Measurements from ENCODE around the gene SMYD3. TPM values are rescaled to one million over a fixed set of nuclear protein-coding genes. Genes with fewer than 3 reads are reported as not detected.
"Not testable (repeated sequence)": the region's sequence is repeated elsewhere in the genome, so short reads cannot be mapped to it uniquely, and the experiment has no call there.

Gene SMYD3
- total RNA-seq, 1 experiment from 2014 or later, result 25.5 TPM

DNA sequence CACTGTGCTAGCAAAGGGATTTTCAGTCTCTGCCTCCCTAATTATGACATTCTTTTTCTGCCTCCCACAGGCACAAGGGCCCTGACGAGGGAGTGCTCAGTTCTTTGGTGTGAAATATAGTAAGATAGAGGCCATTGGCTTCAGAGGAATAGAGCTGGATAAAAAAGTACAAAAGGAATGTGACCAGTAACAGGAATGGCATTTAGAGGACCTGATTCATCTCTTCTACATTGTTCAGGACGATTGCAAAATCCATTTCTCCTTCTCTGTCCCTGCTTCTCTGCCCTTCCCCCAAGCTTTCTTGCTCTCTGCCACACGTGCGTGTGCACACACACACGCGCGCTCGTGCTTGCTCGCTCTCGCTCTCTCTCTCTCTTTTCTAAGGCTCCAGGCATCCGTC is 684.1 kb downstream of the SMYD3 start:
- no peak overlapping the region for H3K4me2 ChIP-seq (ENCODE audit: insufficient read depth, insufficient read length, low read length)
- no peak overlapping the region for H3K18ac ChIP-seq (ENCODE audit: insufficient read length, low read depth, low read length)
- Mint-ChIP-seq H3K36me3 (ENCODE audit: insufficient read depth in 1 of 3, low read depth in 3 of 3) (peaks cover 1 to 3% (median 2%) of the 10 kb centered on the region in 3 experiments; a peak in 2 of 7 replicates), H3K27ac (no peak overlapping the region), H3K4me1 (no peaks in the 10 kb centered on the region), H3K4me3 (no peak overlapping the region), H3K27me3 (ENCODE audit: low read depth) (peaks cover 2% of the 10 kb centered on the region), H3K9me3 (peaks cover 3 to 5% of the 10 kb centered on the region in 2 experiments; a peak in 1 of 5 replicates)
- H3K23ac ChIP-seq (ENCODE audit: insufficient read length, low read depth, low read length), result no peak overlapping the region
- no CpG with 5 or more reads among the region's 11 CpGs for WGBS (ENCODE audit: extremely low coverage, insufficient read length, low lambda C conversion rate)
- no peak overlapping the region for H2AK5ac ChIP-seq (ENCODE audit: insufficient read length, low read length)
- H3K14ac ChIP-seq (ENCODE audit: insufficient read depth, low read length), result no peak overlapping the region
- H2BK5ac ChIP-seq (ENCODE audit: insufficient read length, low read length), result no peak overlapping the region
- no peak overlapping the region for H4K8ac ChIP-seq (replicated peaks; ENCODE audit: insufficient read length, low read depth, low read length)
- H3K23me2 ChIP-seq (ENCODE audit: insufficient read length, low read depth, low read length, poor library complexity, severe bottlenecking), result no peaks in the 10 kb centered on the region
- H2BK120ac ChIP-seq (ENCODE audit: low read depth, low read length, poor library complexity, severe bottlenecking), result no peak overlapping the region
- no peak overlapping the region for H3T11ph ChIP-seq (ENCODE audit: low read length)
- no peak overlapping the region for H3K9ac ChIP-seq (ENCODE audit: extremely low read depth, insufficient read length, low read length)
- H3K4me1 ChIP-seq (ENCODE audit: insufficient read depth, low read length), result no peaks in the 10 kb centered on the region
- no peak overlapping the region for H2BK15ac ChIP-seq (ENCODE audit: low read depth, low read length)
- H4K20me1 ChIP-seq (ENCODE audit: control insufficient read depth, insufficient read depth, insufficient read length), result no peaks in the 10 kb centered on the region
- H3K27ac ChIP-seq (ENCODE audit: insufficient read length, low read depth, low read length), result no peak overlapping the region
- H3K4ac ChIP-seq (ENCODE audit: low read depth, low read length), result no peak overlapping the region
- no peak overlapping the region for H2BK12ac ChIP-seq (ENCODE audit: insufficient read length, low read depth, low read length)
- no peak for DNase-seq
- no peak overlapping the region for H4K5ac ChIP-seq (ENCODE audit: insufficient read length, low read depth, low read length)
- no peak overlapping the region for H2BK20ac ChIP-seq (ENCODE audit: low read depth, low read length, poor library complexity, severe bottlenecking)
- no peak overlapping the region for H2AFZ ChIP-seq (ENCODE audit: low read length)
- no peaks in the 10 kb centered on the region for H3K27me3 ChIP-seq (ENCODE audit: insufficient read depth, low read length)
- H3K79me2 ChIP-seq (ENCODE audit: insufficient read depth, low read length), result no peaks in the 10 kb centered on the region
- H3K56ac ChIP-seq (ENCODE audit: insufficient read length, low read depth, low read length), result no peak overlapping the region
- no peaks in the 10 kb centered on the region for H3K9me3 ChIP-seq (ENCODE audit: control insufficient read depth, low read depth, low read length)
- H3K79me1 ChIP-seq (ENCODE audit: insufficient read depth, low read depth, low read length, poor library complexity, severe bottlenecking), result no peaks in the 10 kb centered on the region
- H4K91ac ChIP-seq (ENCODE audit: insufficient read length, low read depth, low read length), result no peak overlapping the region
- TF ChIP-seq CTCF (conservative IDR thresholded peaks at IDR 0.05), result no peak

GRCh38 chr1:245818363-245818762 is 688.7 kb downstream of the SMYD3 start:
- H3K27ac ChIP-seq (ENCODE audit: insufficient read length, low read depth, low read length); H4K91ac ChIP-seq (ENCODE audit: insufficient read length, low read depth, low read length); H3T11ph ChIP-seq (ENCODE audit: low read length); H2AFZ ChIP-seq (ENCODE audit: low read length); H2BK5ac ChIP-seq (ENCODE audit: insufficient read length, low read length); H2AK5ac ChIP-seq (ENCODE audit: insufficient read length, low read length); H4K20me1 ChIP-seq (ENCODE audit: control insufficient read depth, insufficient read depth, insufficient read length); H2BK120ac ChIP-seq (ENCODE audit: low read depth, low read length, poor library complexity, severe bottlenecking); H3K36me3 Mint-ChIP-seq (ENCODE audit: insufficient read depth in 1 of 3, low read depth in 3 of 3); H3K9ac ChIP-seq (ENCODE audit: extremely low read depth, insufficient read length, low read length); H3K4me3 Mint-ChIP-seq; H3K27me3 ChIP-seq (ENCODE audit: insufficient read depth, low read length); H3K23ac ChIP-seq (ENCODE audit: insufficient read length, low read depth, low read length); DNase-seq; H4K8ac ChIP-seq (replicated peaks; ENCODE audit: insufficient read length, low read depth, low read length); H2BK20ac ChIP-seq (ENCODE audit: low read depth, low read length, poor library complexity, severe bottlenecking); H3K4ac ChIP-seq (ENCODE audit: low read depth, low read length); H3K18ac ChIP-seq (ENCODE audit: insufficient read length, low read depth, low read length); H3K23me2 ChIP-seq (ENCODE audit: insufficient read length, low read depth, low read length, poor library complexity, severe bottlenecking); H2BK15ac ChIP-seq (ENCODE audit: low read depth, low read length); H4K5ac ChIP-seq (ENCODE audit: insufficient read length, low read depth, low read length); H3K79me1 ChIP-seq (ENCODE audit: insufficient read depth, low read depth, low read length, poor library complexity, severe bottlenecking); H3K56ac ChIP-seq (ENCODE audit: insufficient read length, low read depth, low read length); H3K9me3 Mint-ChIP-seq; H3K9me3 ChIP-seq (ENCODE audit: control insufficient read depth, low read depth, low read length); H3K27ac Mint-ChIP-seq; H3K79me2 ChIP-seq (ENCODE audit: insufficient read depth, low read length); H3K14ac ChIP-seq (ENCODE audit: insufficient read depth, low read length); H2BK12ac ChIP-seq (ENCODE audit: insufficient read length, low read depth, low read length); H3K4me2 ChIP-seq (ENCODE audit: insufficient read depth, insufficient read length, low read length); H3K27me3 Mint-ChIP-seq (ENCODE audit: low read depth); H3K4me1 Mint-ChIP-seq; H3K4me1 ChIP-seq (ENCODE audit: insufficient read depth, low read length): not testable (repeated sequence)
- WGBS (ENCODE audit: extremely low coverage, insufficient read length, low lambda C conversion rate), result no CpG with 5 or more reads among the region's 6 CpGs

Data from H9 (cell line).